ENCODE results near the gene ZC3H12D.
"Not testable (repeated sequence)": the region's sequence is repeated elsewhere in the genome, so short reads cannot be mapped to it uniquely, and the experiment has no call there.

Gene ZC3H12D

GRCh38 chr6:149445095-149445466, 39.7 kb downstream of the ZC3H12D start:
- no peak overlapping the region for H3K4me3 ChIP-seq (ENCODE audit: low read depth, low read length)
- TF ChIP-seq CTCF (IDR thresholded peaks at IDR 0.05; ENCODE audit: low read depth, low read length): no peak

- not testable (repeated sequence) for H3K4me3 ChIP-seq (ENCODE audit: low read depth, low read length)
Observed at GRCh38 chr6:149444360-149445094, 40.3 kb downstream of the ZC3H12D start.

DNA sequence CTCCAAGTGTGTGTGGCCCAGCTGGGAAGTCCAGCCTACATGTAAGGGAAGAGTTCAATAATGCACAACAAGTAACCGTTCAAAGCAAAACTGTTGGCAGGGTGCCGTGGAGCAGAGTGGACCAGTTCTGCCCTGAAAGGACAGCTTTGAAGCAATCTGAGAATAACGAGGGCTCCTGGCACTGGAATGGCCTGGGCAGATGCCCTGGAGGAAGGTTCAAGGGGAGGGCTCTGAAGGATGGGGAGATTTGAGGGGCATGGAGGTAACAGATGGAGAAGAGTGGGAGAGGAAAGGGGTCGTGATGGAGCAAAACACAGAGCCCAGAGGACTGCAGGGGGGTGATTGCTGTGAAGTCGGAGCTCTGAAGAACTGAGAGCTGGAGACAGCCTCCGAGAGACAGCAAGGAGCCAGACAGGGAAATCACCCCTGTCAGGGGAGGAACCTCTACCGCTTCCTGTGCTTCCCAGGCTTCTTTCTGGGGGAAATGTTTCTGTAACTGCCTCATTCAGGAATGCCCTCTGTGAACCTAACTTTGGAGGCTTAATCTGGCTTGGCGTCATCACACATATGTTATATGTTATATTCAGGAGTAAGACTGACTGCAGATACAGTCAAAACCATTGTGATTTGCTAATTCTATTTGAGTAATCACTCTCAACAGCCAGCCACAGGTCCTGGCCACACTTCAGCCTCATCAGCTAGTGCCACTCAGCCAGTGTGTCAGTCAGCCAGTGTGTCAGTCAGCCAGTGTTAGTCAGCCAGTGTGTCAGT, 41.2 kb downstream of the ZC3H12D start:
- H3K4me3 ChIP-seq (ENCODE audit: low read depth, low read length): no peak overlapping the region
- TF ChIP-seq CTCF (IDR thresholded peaks at IDR 0.05; ENCODE audit: low read depth, low read length): no peak

GRCh38 chr6:149441740-149442139, 43.1 kb downstream of the ZC3H12D start:
- no peak for TF ChIP-seq CTCF (IDR thresholded peaks at IDR 0.05; ENCODE audit: low read depth, low read length)

GRCh38 chr6:149440735-149441671, 43.8 kb downstream of the ZC3H12D start:
- TF ChIP-seq CTCF (IDR thresholded peaks at IDR 0.05; ENCODE audit: low read depth, low read length): no peak
- H3K4me3 ChIP-seq (ENCODE audit: low read depth, low read length): no peak overlapping the region

More at GRCh38 chr6:149441740-149442139, 43.1 kb downstream of the ZC3H12D start:
- H3K4me3 ChIP-seq (ENCODE audit: low read depth, low read length): no peak overlapping the region

DNA sequence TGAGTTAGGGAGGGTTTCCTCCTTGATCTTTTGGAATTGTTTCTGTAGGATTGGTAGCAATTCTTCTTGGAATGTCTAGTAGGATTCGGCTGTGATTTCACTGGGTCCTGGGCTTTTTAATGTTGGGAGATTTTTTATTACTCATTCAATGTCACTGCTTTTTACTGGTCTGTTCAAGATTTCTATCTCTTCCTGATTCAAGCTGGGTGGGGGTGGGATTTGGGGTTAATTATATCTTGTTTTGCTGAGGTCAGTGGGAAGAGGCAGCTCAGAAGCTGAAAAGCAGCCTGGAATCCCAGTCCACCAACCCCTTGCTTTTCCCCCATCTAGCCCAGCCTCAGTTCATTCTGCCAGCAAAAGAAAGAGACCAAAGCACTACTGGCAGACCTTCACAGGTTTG, 45.2 kb downstream of the ZC3H12D start:
- no peak for TF ChIP-seq CTCF (IDR thresholded peaks at IDR 0.05; ENCODE audit: low read depth, low read length)
- H3K4me3 ChIP-seq (ENCODE audit: low read depth, low read length): no peak overlapping the region

GRCh38 chr6:149438855-149439254, 46.0 kb downstream of the ZC3H12D start:
- TF ChIP-seq CTCF (IDR thresholded peaks at IDR 0.05; ENCODE audit: low read depth, low read length): no peak
- no peak overlapping the region for H3K4me3 ChIP-seq (ENCODE audit: low read depth, low read length)
